ENCODE measurements around the gene ADRA2C.

DNA sequence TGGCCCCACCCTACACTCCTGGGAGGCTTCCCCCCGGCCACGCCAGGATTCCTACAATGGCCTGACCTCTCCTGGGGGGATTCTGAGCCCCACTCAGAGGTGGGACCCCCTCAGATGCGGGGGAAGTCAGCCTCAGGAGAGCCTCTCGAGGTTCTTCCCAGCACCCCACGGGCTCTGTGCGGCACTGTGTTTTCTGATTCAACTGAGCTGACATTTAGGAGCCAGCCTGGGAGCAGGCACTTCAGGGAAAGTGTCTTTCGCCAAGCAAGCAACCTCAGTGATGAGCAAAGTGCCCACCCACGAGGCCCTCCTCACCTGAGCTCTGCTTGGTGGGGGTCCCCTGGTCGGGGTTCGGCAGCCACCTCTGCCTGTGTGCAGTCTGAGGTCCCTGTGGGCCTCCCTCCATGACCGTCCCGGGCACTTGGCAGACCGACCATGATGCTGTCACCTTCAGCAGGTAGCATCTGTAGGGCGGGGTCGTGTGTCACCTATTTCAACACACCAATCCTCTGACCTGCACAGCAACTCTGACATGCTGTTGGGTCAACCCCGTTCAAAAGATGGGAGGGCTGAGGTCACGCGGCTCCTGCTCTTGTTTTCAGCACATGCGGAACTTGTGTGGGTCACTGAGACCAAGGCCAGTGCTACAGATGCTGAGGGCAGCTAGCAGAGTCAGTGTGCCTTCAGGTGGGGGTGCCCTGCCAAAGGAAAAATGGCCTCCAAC, 46.2 kb downstream of the ADRA2C start:
- TF ChIP-seq CTCF (IDR thresholded peaks at IDR 0.05) (no peak), POLR2A (IDR thresholded peaks at IDR 0.05) (no peak)

All from adrenal gland (tissue), 5 donors.